ENCODE measurements around the gene MTUS2.
A peak's percentile ranks its signal among the peaks of the same experiment; 100 is the strongest.

The MTUS2 gene

DNA sequence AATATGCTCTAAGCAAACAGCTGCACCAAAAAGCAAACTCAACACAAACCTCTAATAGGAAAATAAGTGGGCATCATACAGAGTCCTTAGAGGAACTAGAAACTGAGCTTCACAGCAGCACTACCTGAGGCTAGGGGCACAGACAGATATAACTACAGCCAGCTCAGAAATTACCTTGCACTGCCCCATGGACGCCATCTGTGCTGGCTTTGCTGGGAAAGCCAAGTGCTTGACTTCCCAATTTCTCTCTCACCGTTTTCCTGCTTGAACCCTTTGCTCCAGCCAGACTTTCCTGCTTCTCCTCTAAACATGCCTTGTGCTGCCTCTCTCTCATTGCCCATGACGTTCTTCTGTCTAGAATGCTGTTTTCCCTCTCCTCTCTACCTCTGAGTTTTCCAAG is 29.3 kb downstream of the MTUS2 start:
- no peak for TF ChIP-seq CTCF (IDR thresholded peaks at IDR 0.05; ENCODE audit: low read depth, low read length)
- H3K9me3 ChIP-seq = no peaks in the 10 kb centered on the region
- H3K36me3 ChIP-seq = no peaks in the 10 kb centered on the region
- no peaks in the 10 kb centered on the region for H3K4me1 ChIP-seq
- peaks cover 21% of the 10 kb centered on the region for H3K27me3 ChIP-seq
- H3K4me3 ChIP-seq (ENCODE audit: low read depth, low read length) = no peak overlapping the region
- DNase-seq = no peak

GRCh38 chr13:28850226-28850625 is 30.1 kb downstream of the MTUS2 start:
- no peaks in the 10 kb centered on the region for H3K36me3 ChIP-seq
- no peaks in the 10 kb centered on the region for H3K4me1 ChIP-seq
- no peaks in the 10 kb centered on the region for H3K9me3 ChIP-seq
- no peak overlapping the region for H3K4me3 ChIP-seq (ENCODE audit: low read depth, low read length)
- TF ChIP-seq CTCF (IDR thresholded peaks at IDR 0.05; ENCODE audit: low read depth, low read length) = no peak
- H3K27me3 ChIP-seq = peaks cover 21% of the 10 kb centered on the region
- DNase-seq = no peak

DNA sequence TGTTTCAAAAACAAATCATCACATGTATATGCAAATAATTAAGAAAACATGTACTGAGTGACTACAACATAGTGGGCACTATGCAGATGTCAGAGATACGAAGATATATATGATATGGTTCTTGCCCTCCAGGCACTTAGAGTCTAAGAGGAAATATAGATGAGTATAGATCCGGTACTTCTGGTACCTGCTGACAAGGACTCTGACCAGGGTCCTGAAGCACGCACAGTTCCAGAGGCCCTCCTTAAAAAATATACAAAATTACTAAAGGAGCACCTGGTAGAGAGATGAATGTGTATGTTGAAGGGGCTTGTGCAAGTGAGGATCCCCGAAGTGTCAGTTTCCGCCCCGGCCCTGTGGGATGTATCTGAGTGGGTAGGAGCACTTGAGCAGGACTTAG is 31.3 kb downstream of the MTUS2 start:
- Histone ChIP-seq H3K4me3 (ENCODE audit: low read depth, low read length) (no peak overlapping the region), H3K36me3 (no peaks in the 10 kb centered on the region), H3K4me1 (no peaks in the 10 kb centered on the region), H3K27me3 (peaks cover 25% of the 10 kb centered on the region), H3K9me3 (no peaks in the 10 kb centered on the region)
- DNase-seq = no peak
- no peak for TF ChIP-seq CTCF (IDR thresholded peaks at IDR 0.05; ENCODE audit: low read depth, low read length)

- no peak for TF ChIP-seq CTCF (IDR thresholded peaks at IDR 0.05; ENCODE audit: low read depth, low read length)
- peaks cover 29% of the 10 kb centered on the region for H3K27me3 ChIP-seq
- DNase-seq = no peak
- no peaks in the 10 kb centered on the region for H3K9me3 ChIP-seq
- H3K4me3 ChIP-seq (ENCODE audit: low read depth, low read length) = no peak overlapping the region
- no peaks in the 10 kb centered on the region for H3K36me3 ChIP-seq
- no peaks in the 10 kb centered on the region for H3K4me1 ChIP-seq
These were observed 34.5 kb downstream of the MTUS2 start for GRCh38 chr13:28854657-28855056.

- DNase-seq = peak; percentile 23
- no peaks in the 10 kb centered on the region for H3K9me3 ChIP-seq
- H3K27me3 ChIP-seq = peaks cover 24% of the 10 kb centered on the region
- no peaks in the 10 kb centered on the region for H3K4me1 ChIP-seq
- no peak overlapping the region for H3K4me3 ChIP-seq (ENCODE audit: low read depth, low read length)
- H3K36me3 ChIP-seq = no peaks in the 10 kb centered on the region
- no peak for TF ChIP-seq CTCF (IDR thresholded peaks at IDR 0.05; ENCODE audit: low read depth, low read length)
These were observed 36.1 kb downstream of the MTUS2 start for GRCh38 chr13:28856287-28856686.

- Histone ChIP-seq H3K27me3 (peaks cover 17% of the 10 kb centered on the region), H3K9me3 (no peaks in the 10 kb centered on the region), H3K36me3 (no peaks in the 10 kb centered on the region), H3K4me1 (no peaks in the 10 kb centered on the region), H3K4me3 (ENCODE audit: low read depth, low read length) (no peak overlapping the region)
- no peak for DNase-seq
- no peak for TF ChIP-seq CTCF (IDR thresholded peaks at IDR 0.05; ENCODE audit: low read depth, low read length)
These were observed 38.9 kb downstream of the MTUS2 start for GRCh38 chr13:28859069-28859468.

Data from BE2C (cell line).